NCI-H1092 treated with DMSO at 0.1 percent for 48 hours (cell line): ENCODE measurements around the gene EVI5.
"Not testable (repeated sequence)": the region's sequence is repeated elsewhere in the genome, so short reads cannot be mapped to it uniquely, and the experiment has no call there.

Source experiments
- DNase-seq: peaks from one replicate; lab custom pipeline; 2025; lab: John Stamatoyannopoulos, UW

The EVI5 gene

GRCh38 chr1:92572520-92572919 is 212.4 kb downstream of the EVI5 start:
- DNase-seq: no peak

DNA sequence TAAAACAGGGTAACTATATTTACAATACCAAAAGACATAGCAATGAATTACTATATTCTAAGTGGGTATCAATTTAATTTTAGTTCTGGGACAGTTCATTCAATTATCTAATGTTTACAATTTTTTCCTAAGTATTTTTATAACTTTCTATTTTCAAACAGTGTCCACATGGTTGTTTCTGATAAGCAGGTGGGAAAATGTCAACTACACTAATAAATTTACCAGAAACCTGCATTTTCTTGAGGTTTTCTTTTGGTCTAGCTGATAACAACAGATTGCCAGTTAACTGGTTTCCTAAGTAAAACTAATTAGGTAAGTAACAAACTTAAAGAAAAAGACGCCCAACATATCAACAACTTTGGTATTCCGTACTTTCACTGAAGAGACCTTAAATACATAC is 213.3 kb downstream of the EVI5 start:
- DNase-seq: no peak

DNA sequence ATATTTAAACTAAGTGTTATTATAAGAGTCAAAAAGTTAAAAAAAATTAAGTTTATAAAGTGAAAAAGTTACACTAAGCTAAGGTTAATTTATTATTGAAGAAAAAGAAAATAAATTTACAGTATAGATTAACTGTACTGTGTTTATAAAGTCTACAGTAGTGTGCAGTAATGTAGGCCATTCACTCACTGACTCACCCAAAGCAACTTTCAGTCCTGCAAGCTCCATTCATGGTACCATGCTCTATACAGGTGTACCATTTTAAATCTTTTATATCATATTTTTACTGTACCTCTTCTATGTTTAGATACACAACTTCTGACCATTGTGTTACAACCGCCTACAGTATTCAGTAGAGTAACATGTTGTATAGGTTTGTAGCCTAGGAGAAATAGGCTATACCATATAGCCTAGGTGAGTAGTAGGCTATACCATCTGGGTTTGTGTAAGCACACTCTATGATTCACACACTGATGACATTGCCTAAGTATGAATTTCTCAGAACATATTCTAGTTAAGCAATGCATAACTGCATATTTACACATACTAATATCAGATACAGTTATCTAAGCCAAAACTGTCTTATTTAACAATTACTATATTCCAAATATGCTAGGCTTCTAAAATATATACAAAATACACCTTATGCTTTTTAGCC is 217.6 kb downstream of the EVI5 start:
- no peak for DNase-seq

DNA sequence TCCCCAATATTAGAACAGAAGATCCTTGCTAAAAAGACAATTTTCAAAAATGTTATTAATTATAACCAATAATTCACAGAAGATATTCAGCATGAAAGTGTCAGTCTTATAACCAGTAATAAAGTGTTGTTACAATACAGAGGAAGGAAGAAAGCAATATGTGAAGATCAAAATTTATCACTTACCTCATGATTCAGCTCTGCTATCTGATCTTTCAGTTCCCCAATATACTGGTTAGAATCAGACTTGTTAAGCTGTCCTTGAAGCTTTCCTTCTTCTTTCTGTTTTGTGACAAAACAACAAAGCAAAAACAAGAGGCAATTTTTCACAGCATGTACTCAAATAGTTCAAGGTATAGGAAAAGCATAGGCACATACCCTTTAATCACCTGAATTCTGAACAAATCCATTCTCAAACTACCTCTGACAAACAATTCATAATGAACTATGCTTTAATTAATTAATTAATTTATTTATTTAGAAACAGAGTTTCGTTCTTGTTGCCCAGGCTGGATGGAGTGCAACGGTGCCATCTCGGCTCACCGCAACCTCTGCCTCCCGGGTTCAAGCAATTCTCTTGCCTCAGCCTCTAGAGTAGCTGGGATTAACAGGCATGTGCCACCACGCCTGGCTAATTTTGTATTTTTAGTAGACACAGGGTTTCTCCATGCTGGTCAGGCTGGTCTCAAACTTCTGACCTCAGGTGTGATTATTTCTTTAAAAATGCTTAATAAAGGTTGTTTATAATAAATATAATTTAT is 221.3 kb downstream of the EVI5 start:
- no peak for DNase-seq

DNA sequence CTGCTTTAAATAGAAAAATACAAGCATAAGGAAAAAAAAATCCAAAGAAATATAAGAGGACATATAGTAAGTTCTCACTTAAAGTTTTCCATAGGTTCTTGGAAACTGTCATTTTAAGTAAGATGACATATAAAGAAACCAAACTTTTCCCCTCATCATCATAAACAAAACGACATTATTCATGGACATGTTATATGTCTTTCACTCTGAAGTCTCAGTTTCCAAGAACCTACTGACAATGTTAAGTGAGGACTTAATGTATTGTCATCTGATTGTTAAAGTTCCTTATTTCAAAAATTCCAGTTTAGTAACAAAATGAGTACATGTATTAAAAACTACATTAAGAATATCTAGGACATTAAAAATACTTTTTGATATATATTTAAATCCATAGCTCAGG is 228.6 kb downstream of the EVI5 start:
- DNase-seq: no peak

GRCh38 chr1:92554216-92554615 is 230.7 kb downstream of the EVI5 start:
- no peak for DNase-seq

GRCh38 chr1:92551916-92552315 is 233.0 kb downstream of the EVI5 start:
- DNase-seq: no peak

DNA sequence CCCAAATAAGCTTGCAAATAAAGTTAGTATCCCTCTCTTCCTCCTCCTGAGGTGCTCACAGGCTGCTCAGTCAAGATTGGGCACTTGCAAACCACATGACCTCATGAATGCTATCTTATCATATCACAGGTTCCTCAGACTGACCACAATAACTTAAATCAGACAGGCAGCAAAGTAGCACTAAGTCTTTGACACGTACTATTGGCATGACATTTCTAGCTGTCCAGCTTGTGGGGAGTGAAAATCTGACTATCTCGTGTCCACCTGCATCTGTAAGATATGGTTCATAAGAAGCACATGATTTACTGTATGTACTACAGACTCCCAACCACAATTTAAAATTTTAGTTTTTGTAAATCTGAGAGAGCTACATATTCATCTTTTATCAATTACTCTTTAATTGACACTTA is 240.1 kb downstream of the EVI5 start:
- no peak for DNase-seq

- no peak for DNase-seq
These were observed 241.5 kb downstream of the EVI5 start for GRCh38 chr1:92543131-92544055.

DNA sequence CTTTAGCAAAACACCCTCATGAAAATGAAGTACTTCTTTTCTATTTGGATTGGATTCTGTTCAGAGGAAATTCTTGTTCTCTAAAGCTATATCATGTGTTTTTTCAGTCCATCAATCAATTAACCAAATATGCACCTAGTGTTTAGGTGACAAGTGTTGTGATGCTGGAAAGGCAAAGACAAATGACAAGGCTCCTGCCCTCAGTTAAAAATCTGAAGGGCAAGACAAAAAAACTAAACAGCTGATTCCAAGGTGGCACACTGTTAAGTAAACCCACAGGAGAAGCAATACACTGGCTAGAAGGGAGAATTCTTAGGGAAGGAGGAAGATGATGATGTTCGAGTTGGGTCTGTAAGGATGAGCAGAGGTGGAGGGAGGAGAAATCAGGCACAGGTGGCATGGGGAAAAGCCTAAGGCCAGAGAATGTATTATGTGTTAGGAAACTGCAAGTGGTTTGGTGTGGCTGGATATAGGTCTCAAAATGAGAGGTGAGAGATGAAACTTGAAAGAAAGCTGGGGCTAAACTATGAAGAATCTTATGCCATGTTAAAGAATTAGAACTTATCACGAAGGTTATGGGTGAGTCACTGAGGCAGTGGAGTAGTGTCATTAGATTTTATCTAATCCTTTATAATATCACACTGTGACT is 246.4 kb downstream of the EVI5 start:
- DNase-seq: no peak

- no peak for DNase-seq
These were observed 246.9 kb downstream of the EVI5 start for GRCh38 chr1:92538048-92538412.

- DNase-seq: no peak
These were observed 247.7 kb downstream of the EVI5 start for GRCh38 chr1:92536980-92537884.

GRCh38 chr1:92536211-92536979 is 248.5 kb downstream of the EVI5 start:
- no peak for DNase-seq

GRCh38 chr1:92532371-92532770 is 252.5 kb downstream of the EVI5 start:
- not testable (repeated sequence) for DNase-seq

- DNase-seq: not testable (repeated sequence)
These were observed 253.0 kb downstream of the EVI5 start for GRCh38 chr1:92531939-92532338.

DNA sequence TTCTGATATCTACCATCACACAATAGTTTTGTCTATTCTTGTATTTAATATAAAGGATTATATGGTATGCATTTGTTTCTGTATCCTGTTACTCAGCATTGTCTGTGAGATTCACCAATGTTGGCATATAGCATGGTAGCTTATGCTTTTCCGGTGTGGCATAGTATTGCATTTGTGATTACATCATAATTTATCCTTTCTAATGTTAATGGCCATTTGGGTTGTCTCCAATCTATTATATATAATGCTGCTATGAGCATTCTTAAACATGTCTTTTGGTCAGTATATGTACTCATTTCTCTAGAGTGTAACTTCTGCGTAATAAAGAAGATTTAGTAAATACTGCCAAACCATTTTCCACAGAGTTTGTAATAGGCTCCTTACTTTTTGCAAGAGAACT is 257.2 kb downstream of the EVI5 start:
- no peak for DNase-seq

- DNase-seq: not testable (repeated sequence)
These were observed 259.8 kb downstream of the EVI5 start for GRCh38 chr1:92524944-92525590.

- no peak for DNase-seq
These were observed 265.9 kb downstream of the EVI5 start for GRCh38 chr1:92519043-92519442.

- DNase-seq: no peak
These were observed 268.3 kb downstream of the EVI5 start for GRCh38 chr1:92516574-92516973.

DNA sequence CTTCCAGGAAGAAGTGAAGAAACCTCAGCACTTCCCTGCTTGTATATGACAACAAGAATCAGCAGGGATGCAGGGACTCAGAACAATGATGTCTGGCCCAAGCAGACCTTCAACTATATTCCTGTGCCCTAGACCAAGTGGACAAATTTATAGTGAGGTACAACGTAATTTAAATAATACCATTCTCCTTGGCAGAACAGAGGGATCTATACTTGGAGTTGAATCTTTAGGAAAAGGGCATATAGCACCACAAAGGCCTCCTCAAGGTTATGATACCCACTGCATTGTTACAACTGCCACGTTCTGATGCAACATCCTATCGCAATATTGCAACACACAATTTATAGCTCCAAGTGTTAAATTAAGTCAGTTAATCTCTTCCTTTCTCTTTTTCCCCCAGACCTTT is 269.1 kb downstream of the EVI5 start:
- DNase-seq: no peak
